ENCODE data around the gene RRBP1. TPM values are rescaled to one million over a fixed set of nuclear protein-coding genes. Genes with fewer than 3 reads are reported as not detected.

RRBP1 gene
- total and polyA plus RNA-seq, 4 donors, result 75.4 to 202 (median 130) TPM

GRCh38 chr20:17637985-17638640, 43.9 kb downstream of the RRBP1 start:
- WGBS, result 88% methylated on average over 13 of the region's 13 CpGs

DNA sequence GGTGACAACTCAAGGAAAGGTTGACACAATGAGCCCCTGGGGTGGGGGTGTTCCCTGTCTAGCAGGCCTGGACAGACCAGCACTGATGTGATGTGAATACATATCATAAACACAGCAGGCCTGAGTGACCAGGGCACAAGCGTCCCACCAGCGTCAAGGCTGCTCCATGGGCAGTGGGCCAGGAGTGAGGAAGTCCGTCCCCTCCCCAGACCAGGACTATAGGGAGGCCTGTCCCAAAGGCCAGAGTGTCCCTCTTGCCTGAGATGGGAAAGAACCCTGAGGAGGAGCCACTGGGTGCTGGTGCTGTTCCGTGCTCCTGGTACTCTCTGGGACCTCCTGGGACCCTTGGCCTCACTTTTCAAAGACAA, 44.6 kb downstream of the RRBP1 start:
- Histone ChIP-seq H3K27me3 (ENCODE audit: control insufficient read depth in 4 of 4, insufficient read depth in 4 of 4, low read length in 3 of 4) (no peaks in the 10 kb centered on the region), H3K4me3 (ENCODE audit: low read depth in 1 of 3, low read length in 3 of 3) (no peak overlapping the region), H3K36me3 (ENCODE audit: control insufficient read depth in 4 of 4, insufficient read depth in 3 of 4, low read depth in 1 of 4, low read length in 3 of 4) (peaks cover 34 to 92% (median 67%) of the 10 kb centered on the region in 4 donors), H3K27ac (ENCODE audit: low read depth in 1 of 2, low read length in 2 of 2) (no peak overlapping the region), H3K9me3 (ENCODE audit: control insufficient read depth in 4 of 4, low read length in 3 of 4) (no peaks in the 10 kb centered on the region), H3K9ac (ENCODE audit: low read depth in 1 of 2, low read length in 2 of 2) (no peak overlapping the region), H3K4me1 (ENCODE audit: control insufficient read depth in 4 of 4, insufficient read depth in 4 of 4, low read length in 3 of 4) (peaks cover 3 to 46% (median 15%) of the 10 kb centered on the region in 4 donors)
- no peak for DNase-seq (ENCODE audit: low spot score)
- 82% methylated on average over 4 of the region's 4 CpGs for WGBS
- no peak for TF ChIP-seq SP1 (IDR thresholded peaks at IDR 0.05)
- TF ChIP-seq, protein P1, sequence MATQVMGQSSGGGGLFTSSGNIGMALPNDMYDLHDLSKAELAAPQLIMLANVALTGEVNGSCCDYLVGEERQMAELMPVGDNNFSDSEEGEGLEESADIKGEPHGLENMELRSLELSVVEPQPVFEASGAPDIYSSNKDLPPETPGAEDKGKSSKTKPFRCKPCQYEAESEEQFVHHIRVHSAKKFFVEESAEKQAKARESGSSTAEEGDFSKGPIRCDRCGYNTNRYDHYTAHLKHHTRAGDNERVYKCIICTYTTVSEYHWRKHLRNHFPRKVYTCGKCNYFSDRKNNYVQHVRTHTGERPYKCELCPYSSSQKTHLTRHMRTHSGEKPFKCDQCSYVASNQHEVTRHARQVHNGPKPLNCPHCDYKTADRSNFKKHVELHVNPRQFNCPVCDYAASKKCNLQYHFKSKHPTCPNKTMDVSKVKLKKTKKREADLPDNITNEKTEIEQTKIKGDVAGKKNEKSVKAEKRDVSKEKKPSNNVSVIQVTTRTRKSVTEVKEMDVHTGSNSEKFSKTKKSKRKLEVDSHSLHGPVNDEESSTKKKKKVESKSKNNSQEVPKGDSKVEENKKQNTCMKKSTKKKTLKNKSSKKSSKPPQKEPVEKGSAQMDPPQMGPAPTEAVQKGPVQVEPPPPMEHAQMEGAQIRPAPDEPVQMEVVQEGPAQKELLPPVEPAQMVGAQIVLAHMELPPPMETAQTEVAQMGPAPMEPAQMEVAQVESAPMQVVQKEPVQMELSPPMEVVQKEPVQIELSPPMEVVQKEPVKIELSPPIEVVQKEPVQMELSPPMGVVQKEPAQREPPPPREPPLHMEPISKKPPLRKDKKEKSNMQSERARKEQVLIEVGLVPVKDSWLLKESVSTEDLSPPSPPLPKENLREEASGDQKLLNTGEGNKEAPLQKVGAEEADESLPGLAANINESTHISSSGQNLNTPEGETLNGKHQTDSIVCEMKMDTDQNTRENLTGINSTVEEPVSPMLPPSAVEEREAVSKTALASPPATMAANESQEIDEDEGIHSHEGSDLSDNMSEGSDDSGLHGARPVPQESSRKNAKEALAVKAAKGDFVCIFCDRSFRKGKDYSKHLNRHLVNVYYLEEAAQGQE (IDR thresholded peaks at IDR 0.05), result no peak
- TF ChIP-seq RXRA (IDR thresholded peaks at IDR 0.05), result no peak
- TF ChIP-seq, protein P2, sequence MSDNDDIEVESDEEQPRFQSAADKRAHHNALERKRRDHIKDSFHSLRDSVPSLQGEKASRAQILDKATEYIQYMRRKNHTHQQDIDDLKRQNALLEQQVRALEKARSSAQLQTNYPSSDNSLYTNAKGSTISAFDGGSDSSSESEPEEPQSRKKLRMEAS (IDR thresholded peaks at IDR 0.05), result no peak
- TF ChIP-seq RAD21 (IDR thresholded peaks at IDR 0.05), result no peak
- TF ChIP-seq ATF3 (IDR thresholded peaks at IDR 0.05), result no peak
- no peak for TF ChIP-seq HNF4A (conservative IDR thresholded peaks at IDR 0.05)
- TF ChIP-seq NR2F2 (IDR thresholded peaks at IDR 0.05), result no peak
- TF ChIP-seq HNF4G (IDR thresholded peaks at IDR 0.05), result no peak
- TF ChIP-seq EGR1 (IDR thresholded peaks at IDR 0.05; ENCODE audit: low read depth in 2 of 2), result no peak
- TF ChIP-seq JUND (IDR thresholded peaks at IDR 0.05), result no peak
- TF ChIP-seq, protein P3, sequence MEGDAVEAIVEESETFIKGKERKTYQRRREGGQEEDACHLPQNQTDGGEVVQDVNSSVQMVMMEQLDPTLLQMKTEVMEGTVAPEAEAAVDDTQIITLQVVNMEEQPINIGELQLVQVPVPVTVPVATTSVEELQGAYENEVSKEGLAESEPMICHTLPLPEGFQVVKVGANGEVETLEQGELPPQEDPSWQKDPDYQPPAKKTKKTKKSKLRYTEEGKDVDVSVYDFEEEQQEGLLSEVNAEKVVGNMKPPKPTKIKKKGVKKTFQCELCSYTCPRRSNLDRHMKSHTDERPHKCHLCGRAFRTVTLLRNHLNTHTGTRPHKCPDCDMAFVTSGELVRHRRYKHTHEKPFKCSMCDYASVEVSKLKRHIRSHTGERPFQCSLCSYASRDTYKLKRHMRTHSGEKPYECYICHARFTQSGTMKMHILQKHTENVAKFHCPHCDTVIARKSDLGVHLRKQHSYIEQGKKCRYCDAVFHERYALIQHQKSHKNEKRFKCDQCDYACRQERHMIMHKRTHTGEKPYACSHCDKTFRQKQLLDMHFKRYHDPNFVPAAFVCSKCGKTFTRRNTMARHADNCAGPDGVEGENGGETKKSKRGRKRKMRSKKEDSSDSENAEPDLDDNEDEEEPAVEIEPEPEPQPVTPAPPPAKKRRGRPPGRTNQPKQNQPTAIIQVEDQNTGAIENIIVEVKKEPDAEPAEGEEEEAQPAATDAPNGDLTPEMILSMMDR (IDR thresholded peaks at IDR 0.05; ENCODE audit: low read depth, low read length, missing input control), result no peak
- no peak for TF ChIP-seq GABPA (IDR thresholded peaks at IDR 0.05 in 1 of 2, conservative IDR thresholded peaks at IDR 0.05 in 1 of 2)
- TF ChIP-seq YY1 (IDR thresholded peaks at IDR 0.05), result no peak

More at GRCh38 chr20:17637985-17638640, 43.9 kb downstream of the RRBP1 start:
- no peak overlapping the region for H3K27ac ChIP-seq (ENCODE audit: low read depth in 1 of 2, low read length in 2 of 2)
- peaks cover 29 to 88% (median 63%) of the 10 kb centered on the region in 4 donors for H3K36me3 ChIP-seq (ENCODE audit: control insufficient read depth in 4 of 4, insufficient read depth in 3 of 4, low read depth in 1 of 4, low read length in 3 of 4)
- H3K9ac ChIP-seq (ENCODE audit: low read depth in 1 of 2, low read length in 2 of 2), result no peak overlapping the region
- H3K27me3 ChIP-seq (ENCODE audit: control insufficient read depth in 4 of 4, insufficient read depth in 4 of 4, low read length in 3 of 4), result no peaks in the 10 kb centered on the region
- peaks cover 3 to 50% (median 19%) of the 10 kb centered on the region in 4 donors for H3K4me1 ChIP-seq (ENCODE audit: control insufficient read depth in 4 of 4, insufficient read depth in 4 of 4, low read length in 3 of 4)
- TF ChIP-seq, protein P2 (IDR thresholded peaks at IDR 0.05), result no peak
- TF ChIP-seq, protein P1 (IDR thresholded peaks at IDR 0.05), result no peak
- TF ChIP-seq HNF4A (conservative IDR thresholded peaks at IDR 0.05) (no peak), EGR1 (IDR thresholded peaks at IDR 0.05; ENCODE audit: low read depth in 2 of 2) (no peak), HNF4G (IDR thresholded peaks at IDR 0.05) (no peak), JUND (IDR thresholded peaks at IDR 0.05) (no peak)
- TF ChIP-seq, protein P4, sequence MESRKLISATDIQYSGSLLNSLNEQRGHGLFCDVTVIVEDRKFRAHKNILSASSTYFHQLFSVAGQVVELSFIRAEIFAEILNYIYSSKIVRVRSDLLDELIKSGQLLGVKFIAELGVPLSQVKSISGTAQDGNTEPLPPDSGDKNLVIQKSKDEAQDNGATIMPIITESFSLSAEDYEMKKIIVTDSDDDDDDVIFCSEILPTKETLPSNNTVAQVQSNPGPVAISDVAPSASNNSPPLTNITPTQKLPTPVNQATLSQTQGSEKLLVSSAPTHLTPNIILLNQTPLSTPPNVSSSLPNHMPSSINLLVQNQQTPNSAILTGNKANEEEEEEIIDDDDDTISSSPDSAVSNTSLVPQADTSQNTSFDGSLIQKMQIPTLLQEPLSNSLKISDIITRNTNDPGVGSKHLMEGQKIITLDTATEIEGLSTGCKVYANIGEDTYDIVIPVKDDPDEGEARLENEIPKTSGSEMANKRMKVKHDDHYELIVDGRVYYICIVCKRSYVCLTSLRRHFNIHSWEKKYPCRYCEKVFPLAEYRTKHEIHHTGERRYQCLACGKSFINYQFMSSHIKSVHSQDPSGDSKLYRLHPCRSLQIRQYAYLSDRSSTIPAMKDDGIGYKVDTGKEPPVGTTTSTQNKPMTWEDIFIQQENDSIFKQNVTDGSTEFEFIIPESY (IDR thresholded peaks at IDR 0.05), result no peak
- H3K9me3 ChIP-seq (ENCODE audit: control insufficient read depth in 4 of 4, low read length in 3 of 4), result no peaks in the 10 kb centered on the region
- DNase-seq (ENCODE audit: low spot score), result no peak
- H3K4me3 ChIP-seq (ENCODE audit: low read depth in 1 of 3, low read length in 3 of 3), result no peak overlapping the region
